Keratinocyte (primary cell): ENCODE measurements around the gene KIF21B. TPM values are rescaled to one million over a fixed set of nuclear protein-coding genes. Genes with fewer than 3 reads are reported as not detected.

Source experiments
- DNase-seq: peaks from one replicate; pipeline ENCODE4 v3.0.0-alpha.2; 2011; ENCODE audit warnings: low read depth, missing footprints, low spot score
- FAIRE-seq: peaks from 2 replicates; lab custom pipeline; 2011; peaks lifted over from hg19 to GRCh38; lab: Jason Lieb, UNC
- H2AFZ ChIP-seq: 2 replicates; pipeline ENCODE4 v1.6.0; 2012; ENCODE audit warnings: low read length, control low read depth, inconsistent platforms; ENCODE audit not compliant: control insufficient read depth
- H3K27ac ChIP-seq: 2 replicates; pipeline ENCODE4 v1.5.1; 2011; ENCODE audit warnings: low read length; ENCODE audit not compliant: control insufficient read depth, insufficient read depth
- H3K27me3 ChIP-seq: 3 replicates; pipeline ENCODE4 v1.6.0; 2011; ENCODE audit warnings: low read length; ENCODE audit not compliant: control insufficient read depth, insufficient read depth; ENCODE audit errors: extremely low read depth
- H3K36me3 ChIP-seq, 2 experiments: 2 replicates in 1 of 2; 3 replicates in 1 of 2; pipeline ENCODE4 v1.5.1; 2011; ENCODE audit warnings: low read length in 2 of 2, mild to moderate bottlenecking in 1 of 2; ENCODE audit not compliant: control insufficient read depth in 2 of 2, insufficient read depth in 2 of 2; ENCODE audit errors: extremely low read depth in 1 of 2
- H3K4me1 ChIP-seq: 3 replicates; pipeline ENCODE4 v1.5.1; 2011; ENCODE audit warnings: low read length; ENCODE audit not compliant: control insufficient read depth, insufficient read depth; ENCODE audit errors: extremely low read depth
- H3K4me2 ChIP-seq: 3 replicates; pipeline ENCODE4 v1.6.0; 2011; ENCODE audit warnings: low read depth, low read length; ENCODE audit not compliant: control insufficient read depth, insufficient read depth; ENCODE audit errors: extremely low read depth
- H3K4me3 ChIP-seq, 3 experiments: fragments of 200-600 bp in 1 of 3; sonication (generic) in 1 of 3; 2 replicates in 2 of 3; 3 replicates in 1 of 3; pipeline ENCODE4 v1.5.1; 2011 to 2016; ENCODE audit warnings: low read length in 3 of 3, mild to moderate bottlenecking in 3 of 3, control low read depth in 2 of 3, inconsistent platforms in 1 of 3, low read depth in 1 of 3, mixed read lengths in 1 of 3, mixed run types in 1 of 3, moderate library complexity in 1 of 3; ENCODE audit not compliant: control insufficient read depth in 2 of 3, insufficient read depth in 2 of 3; ENCODE audit errors: extremely low read depth in 1 of 3
- H3K79me2 ChIP-seq: 2 replicates; pipeline ENCODE4 v1.6.0; 2012; ENCODE audit warnings: low read length; ENCODE audit not compliant: control insufficient read depth, insufficient read depth
- H3K9ac ChIP-seq: 3 replicates; pipeline ENCODE4 v1.6.0; 2011; ENCODE audit warnings: low read length; ENCODE audit not compliant: control insufficient read depth, insufficient read depth; ENCODE audit errors: extremely low read depth
- H3K9me1 ChIP-seq: 3 replicates; pipeline ENCODE4 v1.6.0; 2011; ENCODE audit warnings: low read length; ENCODE audit not compliant: control insufficient read depth, insufficient read depth; ENCODE audit errors: extremely low read depth
- H3K9me3 ChIP-seq: 2 replicates; pipeline ENCODE4 v1.5.1; 2012; ENCODE audit warnings: low read depth, low read length; ENCODE audit not compliant: control insufficient read depth
- H4K20me1 ChIP-seq: 3 replicates; pipeline ENCODE4 v1.6.0; 2011; ENCODE audit warnings: low read length; ENCODE audit not compliant: control insufficient read depth, insufficient read depth; ENCODE audit errors: extremely low read depth
- EZH2 ChIP-seq: IDR thresholded peaks from one replicate; pipeline ENCODE4 v1.6.1; 2012; ENCODE audit warnings: inconsistent platforms, mild to moderate bottlenecking, low read length, moderate library complexity
- dilution Hi-C: fragments of 300-500 bp; cut with MboI; formaldehyde crosslinking; loops from one replicate; pipeline ENCODE4 v1.7.0; 2020; ENCODE audit warnings: low sequenced_read_pairs; ENCODE audit not compliant: extremely low pct_ligation_motif_present
- polyA plus RNA-seq, 5 experiments: library from polyadenylated mRNA; depleted of rRNA in 3 of 5; stranded (reverse) in 3 of 5; stranded (forward) in 1 of 5; unstranded in 1 of 5; fragments of >200 nt; gene quantifications; 1 replicate in 1 of 5; 2 replicates in 3 of 5; 3 replicates in 1 of 5; pipeline versions ENCODE4 v1.2.1 to v1.2.3, GENCODE V29; 2011 to 2012; ENCODE audit warnings: missing spikeins in 2 of 5, low read depth in 1 of 5, low replicate concordance in 1 of 5
- TF ChIP-seq, protein P1 (sequence below), 3 experiments: IDR thresholded peaks in 1 of 3; conservative IDR thresholded peaks in 1 of 3; optimal IDR thresholded peaks in 1 of 3; 2 replicates in 2 of 3; 3 replicates in 1 of 3; pipeline versions ENCODE3 to v1.5.1; 2011; ENCODE audit warnings: low read length in 3 of 3, mild to moderate bottlenecking in 3 of 3, moderate library complexity in 2 of 3, control low read depth in 1 of 3, inconsistent platforms in 1 of 3; ENCODE audit not compliant: insufficient read depth in 2 of 3; ENCODE audit errors: extremely low read depth in 1 of 3

KIF21B gene
- polyA plus RNA-seq, 1 donor (not counting 4 experiments of a cell fraction or from before 2014, with no cell fraction given) = 0.17 TPM

DNA sequence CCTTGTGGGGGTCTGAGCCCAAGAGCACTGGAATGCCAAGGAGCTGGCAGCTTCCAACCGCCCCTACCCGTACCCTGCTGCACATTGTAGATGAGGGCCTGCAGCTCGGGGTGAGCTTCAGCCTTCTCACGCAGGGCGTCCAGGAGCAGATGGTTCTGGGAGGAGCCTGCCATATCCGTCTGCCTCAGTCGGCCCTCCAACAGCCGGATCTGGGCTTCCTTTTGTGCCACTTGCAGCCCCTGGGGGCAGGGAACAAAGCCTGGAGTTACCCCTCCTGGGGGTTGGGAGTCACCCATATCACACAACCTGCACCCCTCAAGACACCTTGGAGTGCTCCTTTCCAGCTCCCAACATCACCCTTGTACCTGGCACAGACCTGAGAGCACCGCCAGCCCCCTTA, 34.8 kb downstream of the KIF21B start:
- no peak for TF ChIP-seq EZH2
- TF ChIP-seq, protein P1, sequence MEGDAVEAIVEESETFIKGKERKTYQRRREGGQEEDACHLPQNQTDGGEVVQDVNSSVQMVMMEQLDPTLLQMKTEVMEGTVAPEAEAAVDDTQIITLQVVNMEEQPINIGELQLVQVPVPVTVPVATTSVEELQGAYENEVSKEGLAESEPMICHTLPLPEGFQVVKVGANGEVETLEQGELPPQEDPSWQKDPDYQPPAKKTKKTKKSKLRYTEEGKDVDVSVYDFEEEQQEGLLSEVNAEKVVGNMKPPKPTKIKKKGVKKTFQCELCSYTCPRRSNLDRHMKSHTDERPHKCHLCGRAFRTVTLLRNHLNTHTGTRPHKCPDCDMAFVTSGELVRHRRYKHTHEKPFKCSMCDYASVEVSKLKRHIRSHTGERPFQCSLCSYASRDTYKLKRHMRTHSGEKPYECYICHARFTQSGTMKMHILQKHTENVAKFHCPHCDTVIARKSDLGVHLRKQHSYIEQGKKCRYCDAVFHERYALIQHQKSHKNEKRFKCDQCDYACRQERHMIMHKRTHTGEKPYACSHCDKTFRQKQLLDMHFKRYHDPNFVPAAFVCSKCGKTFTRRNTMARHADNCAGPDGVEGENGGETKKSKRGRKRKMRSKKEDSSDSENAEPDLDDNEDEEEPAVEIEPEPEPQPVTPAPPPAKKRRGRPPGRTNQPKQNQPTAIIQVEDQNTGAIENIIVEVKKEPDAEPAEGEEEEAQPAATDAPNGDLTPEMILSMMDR (optimal IDR thresholded peaks at IDR 0.05 in 1 of 3, IDR thresholded peaks at IDR 0.05 in 1 of 3, conservative IDR thresholded peaks at IDR 0.05 in 1 of 3; ENCODE audit: extremely low read depth in 1 of 3, insufficient read depth in 2 of 3, low read length in 3 of 3) = no peak
- dilution Hi-C loops = no loop called here
- Histone ChIP-seq H3K9ac (no peak overlapping the region), H4K20me1 (no peaks in the 10 kb centered on the region), H3K4me2 (no peak overlapping the region), H3K79me2 (no peaks in the 10 kb centered on the region), H3K4me1 (no peaks in the 10 kb centered on the region), H3K9me1 (no peaks in the 10 kb centered on the region), H2AFZ (no peak overlapping the region), H3K36me3 (no peaks in the 10 kb centered on the region), H3K4me3 (no peak overlapping the region), H3K27ac (no peak overlapping the region), H3K9me3 (no peaks in the 10 kb centered on the region), H3K27me3 (no peaks in the 10 kb centered on the region)
- no peak for DNase-seq
- FAIRE-seq = no peak

DNA sequence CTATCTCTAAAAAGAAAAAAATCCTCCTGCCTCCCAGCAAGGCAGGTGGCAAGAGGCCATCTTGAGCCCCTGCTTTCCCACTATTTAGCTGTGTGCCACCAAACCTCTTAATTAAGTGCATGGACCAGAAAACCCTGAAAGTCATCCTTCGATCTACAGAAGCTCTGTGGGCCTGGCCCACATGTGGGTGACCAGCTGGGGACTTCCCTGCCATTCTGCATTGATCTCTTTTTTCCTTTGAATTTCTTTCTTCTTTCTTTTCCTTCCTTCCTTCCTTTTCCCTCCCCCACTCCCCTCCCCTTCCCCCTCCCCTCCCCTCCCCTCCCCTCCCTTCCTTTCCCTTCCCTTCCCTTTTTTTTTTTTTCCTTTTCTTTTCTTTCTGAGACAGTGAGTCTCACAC, 38.0 kb downstream of the KIF21B start:
- Histone ChIP-seq H3K4me3 (no peak overlapping the region), H3K4me2 (no peak overlapping the region), H3K27ac (no peak overlapping the region), H3K9me3 (no peaks in the 10 kb centered on the region), H3K79me2 (no peaks in the 10 kb centered on the region), H2AFZ (no peak overlapping the region), H3K9me1 (no peaks in the 10 kb centered on the region), H3K27me3 (no peaks in the 10 kb centered on the region), H3K9ac (no peak overlapping the region), H4K20me1 (no peaks in the 10 kb centered on the region), H3K36me3 (no peaks in the 10 kb centered on the region), H3K4me1 (no peaks in the 10 kb centered on the region)
- FAIRE-seq = no peak
- DNase-seq = no peak
- TF ChIP-seq, protein P1 (optimal IDR thresholded peaks at IDR 0.05 in 1 of 3, IDR thresholded peaks at IDR 0.05 in 1 of 3, conservative IDR thresholded peaks at IDR 0.05 in 1 of 3; ENCODE audit: extremely low read depth in 1 of 3, insufficient read depth in 2 of 3, low read length in 3 of 3) = no peak
- no peak for TF ChIP-seq EZH2
- dilution Hi-C loops = no loop called here
